ENCODE measurements around the gene SOWAHB.

Gene SOWAHB, protein sequence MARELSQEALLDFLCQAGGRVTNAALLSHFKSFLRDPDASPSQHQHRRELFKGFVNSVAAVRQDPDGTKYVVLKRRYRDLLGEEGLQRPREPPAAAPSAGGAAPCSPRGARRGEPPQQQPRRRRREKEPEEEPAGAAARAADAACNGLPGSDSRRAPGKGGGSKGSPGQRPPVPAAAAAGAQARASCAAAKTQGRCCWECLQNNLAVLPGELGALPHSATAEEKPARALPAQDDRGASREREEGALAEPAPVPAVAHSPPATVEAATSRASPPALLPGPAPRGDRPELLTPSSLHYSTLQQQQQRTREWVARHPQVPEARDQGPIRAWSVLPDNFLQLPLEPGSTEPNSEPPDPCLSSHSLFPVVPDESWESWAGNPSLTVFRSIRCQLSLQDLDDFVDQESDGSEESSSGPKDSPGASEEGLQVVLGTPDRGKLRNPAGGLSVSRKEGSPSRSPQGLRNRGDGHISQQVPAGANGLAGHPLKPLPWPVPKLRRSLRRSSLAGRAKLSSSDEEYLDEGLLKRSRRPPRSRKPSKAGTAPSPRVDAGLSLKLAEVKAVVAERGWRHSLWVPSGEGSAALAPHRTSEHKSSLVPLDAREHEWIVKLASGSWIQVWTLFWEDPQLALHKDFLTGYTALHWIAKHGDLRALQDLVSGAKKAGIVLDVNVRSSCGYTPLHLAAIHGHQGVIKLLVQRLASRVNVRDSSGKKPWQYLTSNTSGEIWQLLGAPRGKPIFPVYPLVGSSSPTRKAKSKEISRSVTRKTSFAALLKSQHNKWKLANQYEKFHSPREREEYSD

GRCh38 chr4:76897536-76898384 lies at the start of gene SOWAHB:
SOWAHB (minus strand) TSS chr4:76898144; CDS start chr4:76897849, 295 bp downstream.
- DNase-seq (ENCODE audit: extremely low read depth, low read depth) = no peak
- no peak for TF ChIP-seq CTCF (IDR thresholded peaks at IDR 0.05; ENCODE audit: low read depth, low read length)

DNA sequence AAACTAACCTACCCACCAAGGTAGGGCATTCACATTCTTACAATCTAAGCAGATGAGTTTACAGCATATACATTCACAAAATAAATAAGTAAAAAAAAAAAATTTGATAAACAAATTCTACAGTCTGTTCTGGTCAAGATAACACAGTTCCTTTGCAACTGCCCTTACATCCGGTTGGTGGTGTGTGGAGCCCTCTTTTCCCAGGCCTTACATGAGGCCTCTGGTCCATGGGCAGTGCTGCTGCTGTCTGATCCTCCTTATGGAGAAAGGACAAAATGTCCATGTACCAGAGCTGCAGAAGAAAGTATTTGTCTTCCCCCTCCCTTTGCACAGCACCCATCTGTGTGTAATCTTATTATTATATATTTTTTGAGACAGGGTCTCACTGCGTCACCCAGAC lies 49.4 kb upstream of the SOWAHB start:
- no peak for TF ChIP-seq CTCF (IDR thresholded peaks at IDR 0.05; ENCODE audit: low read depth, low read length)
- DNase-seq (ENCODE audit: extremely low read depth, low read depth) = no peak

GRCh38 chr4:76943790-76944189 lies 45.8 kb upstream of the SOWAHB start:
- DNase-seq (ENCODE audit: extremely low read depth, low read depth) = no peak
- no peak for TF ChIP-seq CTCF (IDR thresholded peaks at IDR 0.05; ENCODE audit: low read depth, low read length)

DNA sequence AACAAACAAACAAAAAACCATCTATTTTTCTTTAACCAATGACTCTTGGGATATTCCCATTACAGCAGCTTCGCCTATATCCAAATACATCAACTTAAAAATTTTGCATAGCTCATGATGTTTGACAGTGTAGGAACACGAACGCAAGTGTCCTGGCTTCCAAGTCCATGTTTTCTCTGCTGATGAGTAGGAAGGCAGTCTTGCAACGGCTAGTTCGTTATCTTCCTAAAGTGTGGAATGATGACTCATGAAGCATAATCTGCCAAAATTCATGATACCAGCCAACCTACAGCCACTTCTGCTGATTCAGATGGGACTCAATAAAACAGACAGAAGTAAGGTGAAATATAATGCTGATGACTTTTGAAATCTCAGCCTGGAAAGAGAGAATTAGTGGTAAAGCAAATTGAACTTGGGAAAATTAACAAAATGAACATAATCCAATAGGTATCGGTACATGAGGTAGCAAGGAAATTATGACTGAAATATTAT lies 45.2 kb upstream of the SOWAHB start:
- no peak for DNase-seq (ENCODE audit: extremely low read depth, low read depth)
- TF ChIP-seq CTCF (IDR thresholded peaks at IDR 0.05; ENCODE audit: low read depth, low read length) = no peak

DNA sequence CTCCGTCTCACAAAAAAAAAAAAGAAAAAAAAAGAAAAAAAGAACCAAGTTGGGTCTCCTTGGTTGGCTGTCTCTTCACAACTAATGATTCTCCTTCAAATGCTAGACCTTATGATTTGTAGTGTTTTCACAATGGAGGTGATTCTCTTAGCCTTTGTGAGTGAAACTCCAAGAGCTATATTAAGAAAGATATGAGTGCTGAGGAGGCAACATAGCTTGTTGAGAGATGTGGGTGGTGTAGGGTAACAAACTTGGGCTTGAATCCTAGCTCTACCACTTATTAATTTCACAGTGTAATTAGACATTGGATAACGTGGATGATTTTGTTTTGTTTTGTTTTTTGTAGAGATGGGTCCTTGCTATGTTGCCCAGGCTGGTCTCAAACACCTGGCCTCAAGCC lies 41.2 kb upstream of the SOWAHB start:
- DNase-seq (ENCODE audit: extremely low read depth, low read depth) = no peak
- TF ChIP-seq CTCF (IDR thresholded peaks at IDR 0.05; ENCODE audit: low read depth, low read length) = no peak

- TF ChIP-seq CTCF (IDR thresholded peaks at IDR 0.05; ENCODE audit: low read depth, low read length) = no peak
- DNase-seq (ENCODE audit: extremely low read depth, low read depth) = no peak
These were observed 33.8 kb upstream of the SOWAHB start for GRCh38 chr4:76931576-76932276.

All from AG09319 (cell line).